GM08714 (cell line): Measurements from ENCODE around the gene RRBP1.

Source experiments
- H3K4me3 ChIP-seq: fragments of 200-500 bp; sonication (Bioruptor generic); 2 replicates; pipeline ENCODE4 v1.5.1; 2014; ENCODE audit warnings: mild to moderate bottlenecking, low read length, inconsistent platforms
- ZNF274 ChIP-seq: IDR thresholded peaks from 2 replicates; pipeline ENCODE4 v1.6.1; 2012; ENCODE audit warnings: mild to moderate bottlenecking, low read depth, low read length

Gene RRBP1

GRCh38 chr20:17568045-17568788 is 113.8 kb downstream of the RRBP1 start:
- TF ChIP-seq ZNF274 = no peak
- no peak overlapping the region for H3K4me3 ChIP-seq

GRCh38 chr20:17566345-17566744 is 115.7 kb downstream of the RRBP1 start:
- no peak for TF ChIP-seq ZNF274

GRCh38 chr20:17565169-17565845 is 116.7 kb downstream of the RRBP1 start:
- no peak overlapping the region for H3K4me3 ChIP-seq
- TF ChIP-seq ZNF274 = no peak

More at GRCh38 chr20:17566345-17566744, 115.7 kb downstream of the RRBP1 start:
- H3K4me3 ChIP-seq = no peak overlapping the region
